Esophagus mucosa (tissue), 1 donor: ENCODE data around the gene CERK. TPM values are rescaled to one million over a fixed set of nuclear protein-coding genes. Genes with fewer than 3 reads are reported as not detected.

Source experiments
- ATAC-seq: fragments of 200-7000 bp; cut with Tn5 transposase; one replicate; pipeline ENCODE4 v1.9.1; 2020
- total RNA-seq: library from RNA; stranded (reverse); gene quantifications from one replicate; pipeline ENCODE4 v1.2.4, GENCODE V29; 2023
- donor health status: DM: yes; HTN: yes; CAD: no.

Gene CERK
- total RNA-seq, 1 donor from 2014 or later: 21.9 TPM

DNA sequence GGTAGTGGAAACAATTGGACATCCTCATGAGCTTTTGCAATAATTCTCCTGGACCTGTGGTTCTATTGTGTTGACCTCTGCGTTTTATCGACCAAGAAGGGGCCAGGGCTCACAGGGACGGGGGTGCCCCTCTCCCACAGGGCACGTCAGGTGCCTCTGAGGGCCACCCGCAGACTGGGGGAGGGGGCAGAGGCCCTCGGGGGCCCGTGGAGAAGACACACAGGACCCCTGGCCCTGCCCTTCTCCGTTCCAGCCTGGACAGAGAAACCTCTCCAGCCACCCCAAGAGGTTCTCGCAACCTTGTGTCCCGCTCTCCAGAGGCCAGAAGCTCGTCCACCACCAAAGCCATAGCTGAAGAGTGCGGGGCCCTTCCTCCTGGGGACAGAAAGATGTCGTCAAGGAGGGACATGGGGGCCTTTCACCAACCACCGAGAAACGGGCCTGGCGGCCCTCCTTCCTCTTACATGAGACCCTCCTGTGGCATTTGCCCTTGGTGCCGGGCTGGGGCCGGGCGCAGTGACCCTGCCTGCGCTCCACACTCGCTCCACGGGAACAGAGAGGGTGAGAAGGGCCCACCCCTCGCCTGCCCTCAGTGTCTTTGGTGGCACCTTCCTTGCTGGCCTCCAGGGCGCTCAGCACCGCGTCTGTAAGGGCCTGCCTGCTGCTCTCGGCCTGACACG is 60.6 kb downstream of the CERK start:
- no peak for ATAC-seq

DNA sequence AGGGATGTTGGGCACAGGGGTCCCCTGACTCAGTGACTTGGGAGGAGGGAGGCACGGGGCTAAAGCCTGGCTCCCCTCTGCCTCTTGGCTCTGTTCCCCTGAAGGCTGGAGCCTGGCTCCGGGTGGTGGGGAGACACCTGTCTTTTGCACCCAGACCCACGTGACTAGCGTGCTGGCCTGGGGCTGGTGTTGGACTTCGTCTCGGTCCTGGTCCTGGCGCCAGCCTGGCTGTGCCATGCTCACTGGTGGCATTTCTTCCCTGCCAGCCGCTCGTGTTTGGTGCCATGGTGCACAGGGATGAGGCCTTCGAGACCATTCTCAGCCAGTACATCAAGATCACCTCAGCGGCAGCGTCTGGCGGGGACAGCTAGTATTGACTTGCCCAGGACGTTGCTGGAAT is 61.2 kb downstream of the CERK start:
- ATAC-seq: no peak

- ATAC-seq: no peak
Measured at GRCh38 chr22:46676479-46676878, 61.6 kb downstream of the CERK start.

DNA sequence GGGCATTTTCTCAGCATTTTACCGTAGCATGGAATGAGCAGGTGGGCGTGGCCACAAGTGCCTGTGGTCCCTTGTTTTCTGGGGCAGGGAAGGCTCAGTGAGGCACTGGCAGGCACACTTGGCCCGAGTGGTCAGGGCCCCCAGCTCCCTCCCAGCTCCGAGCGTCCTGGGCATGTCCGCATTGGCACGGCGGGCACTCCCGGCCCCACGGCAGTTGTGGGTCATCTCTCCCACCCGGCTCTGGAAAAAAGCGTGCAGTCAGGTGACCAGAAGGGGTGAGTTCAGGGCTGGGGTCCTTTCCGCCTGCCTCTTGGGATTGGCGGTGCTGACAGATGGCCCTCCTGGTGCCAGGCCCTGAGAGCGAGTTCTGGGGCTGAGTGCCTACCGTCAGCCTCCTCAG is 62.1 kb downstream of the CERK start:
- ATAC-seq: no peak

DNA sequence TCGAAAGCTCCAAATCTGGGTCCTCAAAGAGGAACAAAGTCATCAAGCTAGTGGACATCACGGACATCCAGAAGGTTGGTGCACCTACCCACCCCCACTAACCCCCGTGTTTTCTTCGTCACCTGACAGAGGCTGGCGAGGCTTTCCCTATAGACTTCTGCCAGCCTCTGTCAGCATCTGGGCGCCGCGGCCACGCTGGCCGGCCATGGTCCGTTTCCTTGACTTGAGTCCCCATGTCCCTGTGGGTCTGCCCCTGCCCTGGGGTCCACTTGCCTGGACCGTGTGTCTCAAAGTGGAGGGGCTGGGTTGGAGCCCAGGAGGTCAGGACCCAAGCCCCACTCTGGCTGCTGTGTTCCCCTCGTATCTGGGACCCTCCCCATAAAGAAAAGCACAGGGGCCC is 62.6 kb downstream of the CERK start:
- ATAC-seq: no peak

- ATAC-seq: no peak
Measured at GRCh38 chr22:46674906-46675305, 63.1 kb downstream of the CERK start.

- ATAC-seq: peak; percentile 21
Measured at GRCh38 chr22:46674367-46674781, 63.7 kb downstream of the CERK start.

DNA sequence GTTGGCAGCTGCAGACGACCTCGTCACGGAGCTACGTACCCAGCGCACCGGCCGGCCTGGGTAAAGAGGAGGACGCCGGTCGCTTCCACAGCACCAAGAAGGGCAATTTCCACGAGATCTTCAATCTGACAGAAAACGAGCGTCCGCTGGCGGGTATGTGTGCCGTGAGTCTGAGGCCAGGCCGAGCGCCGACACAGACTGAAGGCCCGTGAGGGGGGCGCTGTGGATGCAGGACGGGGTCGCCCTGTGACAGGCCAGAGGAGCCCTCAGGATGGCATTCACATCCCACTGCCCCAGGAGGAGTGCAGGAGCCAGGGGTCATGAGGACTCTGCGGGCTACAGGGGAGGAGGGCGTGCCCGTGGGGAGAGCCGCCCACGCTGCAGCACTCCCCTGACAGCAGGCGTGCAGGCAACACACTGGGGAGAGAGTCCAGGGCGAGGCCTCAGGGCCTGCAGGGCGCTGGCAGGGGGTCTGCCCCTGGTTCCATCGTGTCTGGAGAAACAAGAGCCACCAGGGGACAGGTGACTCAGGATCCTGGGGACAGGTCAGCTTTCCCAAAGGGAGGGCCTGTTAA is 64.3 kb downstream of the CERK start:
- ATAC-seq: no peak

GRCh38 chr22:46673205-46673604 is 64.8 kb downstream of the CERK start:
- ATAC-seq: no peak

- no peak for ATAC-seq
Measured at GRCh38 chr22:46672731-46673130, 65.3 kb downstream of the CERK start.

DNA sequence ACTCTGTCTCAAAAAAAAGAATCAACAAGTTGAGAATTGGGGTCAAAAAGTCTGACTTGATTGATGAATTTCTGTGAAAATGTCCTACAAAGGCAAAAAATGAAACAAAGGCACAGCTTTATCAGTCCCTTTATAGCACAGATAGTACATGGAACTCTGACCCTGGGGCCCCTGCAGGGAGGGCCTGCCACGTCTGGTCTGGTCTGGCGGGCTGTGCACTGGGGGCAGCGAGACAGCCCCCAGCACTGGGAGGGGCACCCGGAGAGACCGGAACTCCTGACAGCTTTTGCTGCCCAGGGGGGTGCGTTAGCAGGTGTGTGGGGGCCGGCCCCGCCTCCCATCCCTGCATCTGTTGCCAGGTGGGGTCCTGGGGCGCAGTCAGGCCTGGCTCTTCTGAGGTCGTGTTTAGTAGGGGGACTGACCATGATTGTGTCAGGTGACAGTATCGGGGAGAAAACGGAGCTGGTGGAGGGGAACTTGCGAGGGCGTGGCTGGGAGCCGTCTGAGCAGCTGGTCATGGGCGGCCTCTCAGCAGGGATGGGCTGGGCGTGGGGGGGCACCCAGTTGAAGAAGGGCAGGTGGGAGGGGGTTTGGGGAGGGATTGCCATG is 66.1 kb downstream of the CERK start:
- ATAC-seq: no peak

GRCh38 chr22:46669201-46669600 is 68.9 kb downstream of the CERK start:
- no peak for ATAC-seq

DNA sequence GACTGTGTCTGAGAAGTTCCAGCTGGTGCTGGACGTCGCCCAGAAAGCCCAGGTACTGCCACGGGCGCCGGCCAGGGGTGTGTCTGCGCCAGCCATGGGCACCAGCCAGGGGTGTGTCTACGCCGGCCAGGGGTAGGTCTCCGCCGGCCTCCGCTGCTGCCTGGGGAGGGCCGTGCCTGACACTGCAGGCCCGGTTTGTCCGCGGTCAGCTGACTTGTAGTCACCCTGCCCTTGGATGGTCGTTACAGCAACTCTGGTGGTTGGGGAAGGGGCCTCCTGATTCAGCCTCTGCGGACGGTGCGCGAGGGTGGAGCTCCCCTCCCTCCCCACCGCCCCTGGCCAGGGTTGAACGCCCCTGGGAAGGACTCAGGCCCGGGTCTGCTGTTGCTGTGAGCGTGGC is 69.9 kb downstream of the CERK start:
- no peak for ATAC-seq

- ATAC-seq: no peak
Measured at GRCh38 chr22:46667245-46667623, 70.8 kb downstream of the CERK start.

- no peak for ATAC-seq
Measured at GRCh38 chr22:46666577-46667244, 71.3 kb downstream of the CERK start.

DNA sequence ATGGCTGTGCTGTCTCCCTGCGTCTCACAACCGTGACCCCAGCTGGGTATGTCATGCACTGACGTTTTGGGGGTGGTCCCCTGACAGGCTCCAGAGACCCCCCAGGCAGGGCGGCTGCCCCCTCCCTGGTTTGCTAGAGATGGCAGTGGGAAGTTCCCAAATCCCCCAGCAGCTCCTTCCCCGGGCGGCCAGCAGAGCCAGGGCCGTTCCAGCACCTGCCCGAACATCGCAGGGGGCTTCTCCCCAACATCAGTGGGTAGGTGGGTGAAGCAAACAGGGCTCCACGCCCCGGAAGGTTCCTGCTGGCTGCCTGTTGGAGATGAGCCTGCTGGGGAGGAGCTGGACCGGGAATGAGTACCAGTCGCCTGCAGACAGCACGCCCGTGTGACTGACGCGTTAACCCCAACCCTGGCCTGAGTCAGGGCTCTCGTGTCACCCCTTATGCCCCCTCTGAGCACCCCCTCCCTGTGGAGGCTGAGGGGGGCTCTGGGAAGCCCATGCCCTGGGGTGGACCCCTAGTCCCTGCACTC is 72.2 kb downstream of the CERK start:
- no peak for ATAC-seq

DNA sequence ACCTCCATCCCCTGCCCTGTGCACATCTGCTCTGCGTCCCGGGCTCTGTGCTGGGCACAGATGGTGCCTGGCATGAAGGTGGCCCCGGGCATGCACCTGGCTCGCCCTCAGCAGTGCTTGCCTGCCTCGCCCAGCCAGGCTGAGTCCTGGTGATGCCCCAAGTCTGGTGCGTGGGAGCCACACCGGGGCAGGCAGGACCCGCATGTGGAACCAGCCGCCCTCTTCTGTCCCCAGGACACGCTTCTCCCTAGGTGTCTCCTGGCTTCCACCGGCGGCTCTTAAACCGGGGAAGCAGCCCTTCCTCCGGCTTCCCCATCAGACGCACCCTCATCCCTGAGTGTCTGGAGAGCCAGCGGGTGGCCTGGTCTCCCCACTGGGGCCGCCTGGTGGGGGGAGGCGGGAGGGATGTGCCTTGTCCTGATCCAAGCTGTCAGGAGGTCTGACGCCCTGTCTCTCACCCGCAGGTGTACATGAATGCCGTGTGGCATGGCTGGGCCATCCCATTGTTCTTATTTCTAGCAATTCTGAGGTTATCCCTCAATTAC is 72.8 kb downstream of the CERK start:
- no peak for ATAC-seq

GRCh38 chr22:46664301-46664855 is 73.7 kb downstream of the CERK start:
- ATAC-seq: no peak

DNA sequence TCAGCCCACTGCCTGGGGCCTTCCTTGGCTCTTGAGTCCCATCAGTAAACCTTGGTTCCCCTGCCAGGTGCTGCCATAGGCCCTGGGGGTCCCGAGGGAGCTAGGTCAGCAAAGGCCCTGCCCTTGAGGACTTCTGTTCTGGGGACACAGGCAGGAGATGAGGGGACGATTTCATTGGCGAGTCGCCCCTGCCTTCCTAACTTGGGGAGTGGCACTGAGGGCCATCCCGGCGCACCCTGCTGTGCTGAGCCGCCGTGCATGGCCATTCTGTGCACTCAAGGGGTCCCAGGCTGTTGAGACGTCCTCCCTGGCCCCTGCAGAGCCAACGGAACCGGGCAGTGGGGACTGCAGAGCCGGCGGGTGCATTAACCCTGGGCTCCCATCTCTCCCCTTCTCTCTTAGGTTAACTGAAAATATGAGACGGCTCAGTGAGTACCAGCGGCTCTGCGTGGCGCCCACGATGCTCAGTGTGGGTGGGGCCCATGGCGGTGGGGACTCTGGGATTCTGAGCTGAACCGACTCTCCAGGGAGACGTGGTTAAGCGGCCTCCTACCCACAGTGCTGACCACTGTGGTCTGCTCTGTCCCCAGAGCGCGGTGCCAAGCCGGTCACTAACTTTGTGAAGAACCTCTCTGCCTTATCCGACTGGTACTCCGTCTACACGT is 74.5 kb downstream of the CERK start:
- no peak for ATAC-seq

DNA sequence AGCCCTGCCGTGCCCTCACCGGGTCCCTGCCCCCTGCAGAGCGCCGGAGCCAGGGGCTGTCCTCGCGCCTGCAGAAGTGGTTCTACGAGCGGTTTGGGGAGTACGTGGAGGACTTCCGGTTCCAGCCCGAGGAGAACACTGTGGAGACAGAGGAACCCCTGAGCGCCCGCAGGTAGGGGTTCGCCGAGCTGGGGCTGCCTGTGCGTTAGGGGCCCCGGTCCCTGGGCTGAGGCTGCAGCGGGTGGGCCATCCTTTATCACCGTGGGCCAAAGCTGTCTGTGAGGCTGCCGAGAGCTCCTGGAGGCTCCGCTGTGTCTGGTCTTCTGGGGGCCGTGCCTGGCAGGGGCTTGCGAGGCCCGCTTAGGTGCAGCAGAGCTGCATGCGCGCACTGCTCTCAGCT is 75.1 kb downstream of the CERK start:
- ATAC-seq: no peak

DNA sequence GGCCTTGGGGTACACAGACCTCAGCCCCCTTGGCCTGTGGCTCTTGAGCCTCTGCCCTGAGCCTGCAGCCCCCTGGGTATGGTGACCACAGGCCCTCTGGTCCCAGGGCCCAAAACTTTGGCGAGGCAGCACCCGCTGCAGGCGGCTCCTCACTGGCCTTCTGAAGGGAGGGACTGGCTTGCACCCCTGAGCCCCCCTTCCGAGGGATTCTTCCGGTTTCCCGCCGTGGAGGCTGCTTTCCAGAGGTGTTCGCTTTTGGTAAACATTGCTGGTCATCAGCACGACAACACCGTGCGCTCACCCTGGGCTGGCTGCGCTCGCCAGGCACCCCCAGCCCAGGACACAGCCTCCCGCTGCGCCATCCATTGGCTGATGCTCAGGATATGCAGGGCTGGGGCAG is 75.8 kb downstream of the CERK start:
- no peak for ATAC-seq

DNA sequence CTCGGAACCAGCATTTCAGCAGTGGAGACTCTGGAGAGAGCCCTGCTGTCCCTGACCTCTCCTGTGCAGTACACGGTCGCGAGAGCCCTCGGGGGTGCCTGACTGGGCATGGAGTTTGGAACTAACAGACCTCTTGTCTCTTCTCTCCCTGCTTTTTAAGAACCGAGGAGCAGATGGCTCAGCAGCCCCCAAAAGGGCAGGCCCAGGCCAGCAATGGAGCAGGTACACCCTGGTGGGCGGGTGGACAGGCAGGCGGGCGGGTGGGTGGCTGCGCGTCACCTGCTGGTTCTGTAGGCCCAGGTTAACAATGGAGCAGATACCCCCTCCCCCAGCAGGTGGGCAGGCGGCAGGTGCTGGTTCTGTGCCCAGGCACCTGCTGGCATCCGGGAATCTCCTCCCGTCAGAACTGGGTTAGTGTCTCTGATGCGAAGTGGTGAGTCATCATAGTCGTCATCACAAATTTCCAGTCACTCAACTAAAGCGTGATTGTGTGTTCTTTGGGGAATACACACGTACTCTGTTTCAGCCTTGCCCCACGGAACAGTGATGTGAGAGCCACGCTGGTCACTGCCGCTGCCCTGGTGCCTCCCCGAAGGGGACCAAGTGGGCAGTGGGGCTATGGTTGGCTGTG is 76.7 kb downstream of the CERK start:
- ATAC-seq: peak; percentile 66
